Peyer's patch (tissue), 4 donors: ENCODE data around the gene FRMD4A.

Experiments
- POLR2A ChIP-seq, 2 donors: fragments of 450-650 bp; IDR thresholded peaks; one replicate each; pipeline ENCODE4 v1.5.1; 2017; ENCODE audit warnings: antibody characterized with exemption in 2 of 2, mild to moderate bottlenecking in 2 of 2, moderate library complexity in 2 of 2
- TF ChIP-seq, protein P1 (sequence below), 6 experiments: fragments of 450-650 bp in 4 of 6; fragments of 200-600 bp in 2 of 6; sonication (generic) in 1 of 6; IDR thresholded peaks; one replicate each; pipeline ENCODE4 v1.5.1; 2017 to 2019; ENCODE audit warnings: antibody characterized with exemption in 6 of 6, mild to moderate bottlenecking in 3 of 6, moderate library complexity in 1 of 6

GRCh38 chr10:13851906-13852305, 478.8 kb downstream of the FRMD4A start:
- TF ChIP-seq, protein P1, sequence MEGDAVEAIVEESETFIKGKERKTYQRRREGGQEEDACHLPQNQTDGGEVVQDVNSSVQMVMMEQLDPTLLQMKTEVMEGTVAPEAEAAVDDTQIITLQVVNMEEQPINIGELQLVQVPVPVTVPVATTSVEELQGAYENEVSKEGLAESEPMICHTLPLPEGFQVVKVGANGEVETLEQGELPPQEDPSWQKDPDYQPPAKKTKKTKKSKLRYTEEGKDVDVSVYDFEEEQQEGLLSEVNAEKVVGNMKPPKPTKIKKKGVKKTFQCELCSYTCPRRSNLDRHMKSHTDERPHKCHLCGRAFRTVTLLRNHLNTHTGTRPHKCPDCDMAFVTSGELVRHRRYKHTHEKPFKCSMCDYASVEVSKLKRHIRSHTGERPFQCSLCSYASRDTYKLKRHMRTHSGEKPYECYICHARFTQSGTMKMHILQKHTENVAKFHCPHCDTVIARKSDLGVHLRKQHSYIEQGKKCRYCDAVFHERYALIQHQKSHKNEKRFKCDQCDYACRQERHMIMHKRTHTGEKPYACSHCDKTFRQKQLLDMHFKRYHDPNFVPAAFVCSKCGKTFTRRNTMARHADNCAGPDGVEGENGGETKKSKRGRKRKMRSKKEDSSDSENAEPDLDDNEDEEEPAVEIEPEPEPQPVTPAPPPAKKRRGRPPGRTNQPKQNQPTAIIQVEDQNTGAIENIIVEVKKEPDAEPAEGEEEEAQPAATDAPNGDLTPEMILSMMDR (IDR thresholded peaks at IDR 0.05) = no peak
- TF ChIP-seq POLR2A (IDR thresholded peaks at IDR 0.05) = no peak
